ENCODE results near the gene SLC23A2.
"Not testable (repeated sequence)": the region's sequence is repeated elsewhere in the genome, so short reads cannot be mapped to it uniquely, and the experiment has no call there.

SLC23A2 gene

DNA sequence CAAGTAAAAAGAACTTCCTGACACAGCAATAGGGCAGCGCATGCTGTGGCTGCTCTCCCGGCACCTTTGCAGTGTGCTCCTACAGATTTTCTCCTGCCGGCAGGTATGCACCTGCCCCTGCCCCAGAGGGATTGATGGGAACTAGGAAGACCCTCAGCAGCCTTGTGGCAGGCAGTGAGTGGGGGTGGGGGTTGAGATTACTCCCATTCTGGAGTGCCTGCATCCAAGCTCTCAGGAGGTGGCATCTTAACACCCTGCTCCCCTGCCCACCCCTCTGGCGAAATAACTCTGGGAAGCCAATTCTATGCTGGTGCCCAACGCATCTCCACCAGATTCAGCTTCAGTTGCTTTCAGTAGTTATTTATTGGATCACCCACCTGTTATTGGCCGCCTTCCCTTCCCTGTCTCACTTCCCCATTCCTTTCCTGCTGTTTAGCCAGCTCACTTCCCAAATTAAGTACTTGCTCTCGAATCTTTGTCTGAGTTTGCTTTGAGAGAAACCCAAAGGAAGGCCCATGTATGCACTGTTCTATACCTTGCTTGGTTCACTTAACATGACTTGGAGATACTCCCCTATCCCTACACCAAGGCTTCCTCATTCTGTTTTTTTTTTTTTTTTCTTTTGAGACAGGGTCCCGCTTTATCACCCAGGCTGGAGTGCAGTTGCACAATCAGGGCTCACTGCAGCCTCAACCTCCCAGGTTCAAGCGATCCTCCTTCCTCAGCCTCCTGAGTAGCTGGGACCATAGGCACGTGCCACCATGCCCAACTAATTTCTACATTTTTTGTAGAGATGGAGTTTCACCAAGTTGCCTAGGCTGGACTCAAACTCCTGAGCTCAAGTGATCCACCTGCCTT, 29.3 kb upstream of the SLC23A2 start:
- DNase-seq (ENCODE audit: low read depth) = no peak
- TF ChIP-seq MYC (IDR thresholded peaks at IDR 0.05; ENCODE audit: low read depth, low read length) = no peak
- no peak for TF ChIP-seq POLR2A (IDR thresholded peaks at IDR 0.05; ENCODE audit: extremely low read depth, insufficient read length)
- TF ChIP-seq, protein P1, sequence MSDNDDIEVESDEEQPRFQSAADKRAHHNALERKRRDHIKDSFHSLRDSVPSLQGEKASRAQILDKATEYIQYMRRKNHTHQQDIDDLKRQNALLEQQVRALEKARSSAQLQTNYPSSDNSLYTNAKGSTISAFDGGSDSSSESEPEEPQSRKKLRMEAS (IDR thresholded peaks at IDR 0.05; ENCODE audit: low read depth, low read length) = no peak
- TF ChIP-seq, protein P2, sequence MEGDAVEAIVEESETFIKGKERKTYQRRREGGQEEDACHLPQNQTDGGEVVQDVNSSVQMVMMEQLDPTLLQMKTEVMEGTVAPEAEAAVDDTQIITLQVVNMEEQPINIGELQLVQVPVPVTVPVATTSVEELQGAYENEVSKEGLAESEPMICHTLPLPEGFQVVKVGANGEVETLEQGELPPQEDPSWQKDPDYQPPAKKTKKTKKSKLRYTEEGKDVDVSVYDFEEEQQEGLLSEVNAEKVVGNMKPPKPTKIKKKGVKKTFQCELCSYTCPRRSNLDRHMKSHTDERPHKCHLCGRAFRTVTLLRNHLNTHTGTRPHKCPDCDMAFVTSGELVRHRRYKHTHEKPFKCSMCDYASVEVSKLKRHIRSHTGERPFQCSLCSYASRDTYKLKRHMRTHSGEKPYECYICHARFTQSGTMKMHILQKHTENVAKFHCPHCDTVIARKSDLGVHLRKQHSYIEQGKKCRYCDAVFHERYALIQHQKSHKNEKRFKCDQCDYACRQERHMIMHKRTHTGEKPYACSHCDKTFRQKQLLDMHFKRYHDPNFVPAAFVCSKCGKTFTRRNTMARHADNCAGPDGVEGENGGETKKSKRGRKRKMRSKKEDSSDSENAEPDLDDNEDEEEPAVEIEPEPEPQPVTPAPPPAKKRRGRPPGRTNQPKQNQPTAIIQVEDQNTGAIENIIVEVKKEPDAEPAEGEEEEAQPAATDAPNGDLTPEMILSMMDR (IDR thresholded peaks at IDR 0.05; ENCODE audit: low read depth, low read length) = no peak
- no peak overlapping the region for H3K4me3 ChIP-seq (ENCODE audit: low read depth, low read length)

DNA sequence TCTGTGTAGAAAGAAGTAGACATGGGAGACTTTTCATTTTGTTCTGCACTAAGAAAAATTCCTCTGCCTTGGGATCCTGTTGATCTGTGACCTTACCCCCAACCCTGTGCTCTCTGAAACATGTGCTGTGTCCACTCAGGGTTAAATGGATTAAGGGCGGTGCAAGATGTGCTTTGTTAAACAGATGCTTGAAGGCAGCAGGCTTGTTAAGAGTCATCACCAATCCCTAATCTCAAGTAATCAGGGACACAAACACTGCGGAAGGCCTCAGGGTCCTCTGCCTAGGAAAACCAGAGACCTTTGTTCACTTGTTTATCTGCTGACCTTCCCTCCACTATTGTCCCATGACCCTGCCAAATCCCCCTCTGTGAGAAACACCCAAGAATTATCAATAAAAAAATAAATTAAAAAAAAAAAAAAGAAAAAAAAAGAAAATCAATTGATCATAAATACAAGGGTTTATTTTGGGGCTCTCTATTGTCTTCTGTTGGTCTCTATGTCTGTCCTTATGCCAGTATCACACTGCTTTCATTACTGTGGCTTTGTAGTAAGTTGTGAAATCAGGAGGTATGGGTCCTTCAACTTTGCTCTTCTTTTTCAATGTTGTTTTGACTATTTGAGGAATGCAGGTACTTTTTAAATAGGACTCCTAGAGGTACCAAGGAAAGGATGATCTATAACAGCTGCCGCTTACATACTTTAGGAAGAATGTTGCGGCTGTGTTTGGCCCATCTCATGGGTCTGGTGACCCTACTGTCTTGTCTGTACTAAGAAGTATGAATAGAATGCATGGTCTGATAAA, 27.1 kb upstream of the SLC23A2 start:
- not testable (repeated sequence) for H3K4me3 ChIP-seq (ENCODE audit: low read depth, low read length); DNase-seq (ENCODE audit: low read depth)

DNA sequence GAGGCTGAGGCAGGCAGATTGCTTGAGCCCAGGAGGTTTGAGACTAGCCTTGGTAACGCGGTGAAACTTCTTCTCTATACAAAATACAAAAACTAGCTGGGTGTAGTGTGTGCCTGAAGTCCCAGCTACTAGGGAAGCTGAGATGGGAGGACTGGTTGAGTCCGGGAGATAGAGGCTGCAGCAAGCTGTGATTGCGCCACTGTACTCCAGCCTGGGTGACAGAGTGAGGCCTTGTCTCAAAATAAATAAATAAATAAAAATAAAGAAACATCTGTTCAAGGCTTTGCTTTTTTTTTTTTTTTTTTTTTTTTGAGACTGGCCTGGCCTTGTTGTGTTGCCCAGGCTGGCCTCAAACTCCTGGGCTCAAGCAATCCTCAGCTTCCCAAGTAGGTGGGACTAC, 23.7 kb upstream of the SLC23A2 start:
- peak; percentile 22 for DNase-seq (ENCODE audit: low read depth)
- H3K4me3 ChIP-seq (ENCODE audit: low read depth, low read length) = no peak overlapping the region
- no peak for TF ChIP-seq POLR2A (IDR thresholded peaks at IDR 0.05; ENCODE audit: extremely low read depth, insufficient read length)
- TF ChIP-seq, protein P2 (IDR thresholded peaks at IDR 0.05; ENCODE audit: low read depth, low read length) = no peak
- TF ChIP-seq, protein P1 (IDR thresholded peaks at IDR 0.05; ENCODE audit: low read depth, low read length) = no peak
- no peak for TF ChIP-seq MYC (IDR thresholded peaks at IDR 0.05; ENCODE audit: low read depth, low read length)

DNA sequence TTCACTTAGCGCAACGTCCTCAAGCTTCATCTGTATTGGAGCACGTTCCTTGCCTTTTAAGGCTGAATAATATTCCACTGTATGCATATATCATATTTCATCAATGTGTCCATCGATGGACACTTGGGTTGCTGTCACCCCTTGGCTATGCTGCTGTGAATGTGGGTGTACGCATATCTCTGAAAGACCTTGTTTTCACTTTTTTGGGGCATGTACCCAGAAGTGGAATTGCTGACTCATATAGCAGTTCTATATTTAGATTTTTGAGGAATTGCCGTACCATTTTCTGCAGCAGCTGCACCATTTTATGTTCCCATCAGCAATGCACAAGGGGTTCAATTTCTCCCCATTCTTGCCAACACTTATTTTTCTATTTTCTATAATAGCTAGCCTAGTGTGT, 22.8 kb upstream of the SLC23A2 start:
- H3K4me3 ChIP-seq (ENCODE audit: low read depth, low read length) = no peak overlapping the region
- TF ChIP-seq, protein P1 (IDR thresholded peaks at IDR 0.05; ENCODE audit: low read depth, low read length) = no peak
- TF ChIP-seq, protein P2 (IDR thresholded peaks at IDR 0.05; ENCODE audit: low read depth, low read length) = no peak
- no peak for TF ChIP-seq POLR2A (IDR thresholded peaks at IDR 0.05; ENCODE audit: extremely low read depth, insufficient read length)
- no peak for TF ChIP-seq MYC (IDR thresholded peaks at IDR 0.05; ENCODE audit: low read depth, low read length)
- DNase-seq (ENCODE audit: low read depth) = no peak

DNA sequence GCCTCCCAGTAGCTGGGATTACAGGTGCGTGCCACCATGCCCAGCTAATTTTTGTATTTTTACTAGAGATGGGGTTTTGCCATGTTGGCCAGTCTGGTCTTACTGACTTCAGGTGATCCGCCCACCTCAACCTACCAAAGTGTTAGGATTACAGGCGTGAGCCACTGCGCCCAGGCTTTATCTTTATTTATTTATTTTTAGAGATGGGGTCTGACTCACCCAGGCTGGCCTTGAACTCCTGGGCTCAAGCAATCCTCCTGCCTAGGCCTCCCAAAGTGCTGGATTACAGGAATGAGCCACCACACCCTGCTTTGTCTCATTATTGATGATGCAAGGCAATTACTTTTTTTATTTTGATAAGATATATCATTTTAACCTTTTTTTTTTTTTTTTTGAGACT, 21.9 kb upstream of the SLC23A2 start:
- H3K4me3 ChIP-seq (ENCODE audit: low read depth, low read length); DNase-seq (ENCODE audit: low read depth): not testable (repeated sequence)

DNA sequence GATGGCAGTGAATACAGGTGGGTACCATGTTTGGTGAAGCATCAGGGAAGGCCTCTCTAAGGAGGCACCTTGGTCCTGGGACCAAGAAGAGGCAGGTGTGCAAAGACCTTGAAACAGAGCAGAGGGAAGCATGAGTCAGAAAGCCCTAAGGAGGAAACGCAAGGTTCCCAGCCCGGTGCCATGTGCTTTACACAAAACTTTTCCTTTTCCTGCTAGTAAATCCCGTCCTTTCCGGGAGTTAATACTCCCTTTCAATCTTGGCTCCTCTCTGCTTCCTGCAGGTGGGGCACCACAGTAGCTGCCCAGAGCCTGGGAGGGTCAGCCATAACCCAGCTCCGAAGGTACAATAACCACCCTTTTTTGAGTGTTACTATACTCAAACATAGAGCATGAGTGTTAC, 19.4 kb upstream of the SLC23A2 start:
- H3K4me3 ChIP-seq (ENCODE audit: low read depth, low read length) = no peak overlapping the region
- no peak for DNase-seq (ENCODE audit: low read depth)
- TF ChIP-seq MYC (IDR thresholded peaks at IDR 0.05; ENCODE audit: low read depth, low read length) (no peak), POLR2A (IDR thresholded peaks at IDR 0.05; ENCODE audit: extremely low read depth, insufficient read length) (no peak)
- TF ChIP-seq, protein P1 (IDR thresholded peaks at IDR 0.05; ENCODE audit: low read depth, low read length) = no peak
- TF ChIP-seq, protein P2 (IDR thresholded peaks at IDR 0.05; ENCODE audit: low read depth, low read length) = no peak

All from NB4 (cell line).